Endometrial microvascular endothelial cells (primary cell): ENCODE data around the gene RIPK1. TPM values are rescaled to one million over a fixed set of nuclear protein-coding genes. Genes with fewer than 3 reads are reported as not detected.
"Not testable (repeated sequence)": the region's sequence is repeated elsewhere in the genome, so short reads cannot be mapped to it uniquely, and the experiment has no call there.

Source experiments
- in situ Hi-C: cut with HindIII; loops from 2 replicates; pipeline ENCODE4 v1.10.0; 2017; ENCODE audit warnings: low sequenced_read_pairs, low pct_unique_long_range_greater_than_20kb; ENCODE audit errors: inconsistent ontology term
- total RNA-seq: library from RNA; depleted of rRNA; stranded (reverse); fragments of >200 nt; gene quantifications from one replicate; pipeline ENCODE4 v1.2.3, GENCODE V29; 2015; ENCODE audit errors: inconsistent ontology term

The RIPK1 gene
- total RNA-seq, 1 donor from 2014 or later: 20.0 TPM

DNA sequence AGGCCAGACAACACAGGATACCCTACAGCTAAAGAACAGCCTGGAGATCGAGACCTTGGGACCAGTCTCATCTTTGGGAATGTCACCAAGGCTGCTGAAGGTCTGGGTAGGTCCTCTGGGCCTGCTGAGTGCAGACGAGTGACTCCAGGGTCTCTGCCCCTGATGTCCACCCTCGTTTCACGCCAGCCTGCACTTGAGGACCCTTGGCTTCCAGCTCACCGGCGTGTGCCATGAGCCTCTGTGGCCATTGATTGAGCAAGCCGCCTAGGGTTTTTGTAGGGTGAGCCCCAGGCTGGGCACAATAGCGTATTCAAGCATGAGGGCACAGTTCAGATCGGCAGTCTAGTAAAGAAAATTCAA lies 54.5 kb downstream of the RIPK1 start:
- in situ Hi-C loops: no loop called here

- in situ Hi-C loops: no loop called here
Measured at GRCh38 chr6:3124667-3125066, 56.4 kb downstream of the RIPK1 start.

DNA sequence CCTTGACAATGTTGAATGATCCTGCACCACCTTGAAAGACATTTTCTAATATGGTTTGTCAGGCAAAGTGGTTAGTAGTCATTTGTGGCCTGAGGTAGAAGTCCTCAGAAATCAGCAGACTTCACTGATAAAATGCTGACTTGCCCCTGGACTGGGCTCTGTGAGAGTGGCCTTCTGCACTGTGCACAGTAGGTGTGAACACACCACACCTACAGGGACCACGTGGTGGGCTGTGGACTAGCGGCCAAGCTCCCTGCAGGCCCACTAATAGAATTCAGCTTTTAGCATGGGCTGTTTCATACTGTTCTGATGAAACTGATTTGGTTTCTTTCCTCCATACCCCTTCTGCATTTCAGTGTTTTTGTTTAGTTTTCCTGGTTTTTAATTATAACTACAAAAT lies 57.5 kb downstream of the RIPK1 start:
- in situ Hi-C loops: no loop called here

DNA sequence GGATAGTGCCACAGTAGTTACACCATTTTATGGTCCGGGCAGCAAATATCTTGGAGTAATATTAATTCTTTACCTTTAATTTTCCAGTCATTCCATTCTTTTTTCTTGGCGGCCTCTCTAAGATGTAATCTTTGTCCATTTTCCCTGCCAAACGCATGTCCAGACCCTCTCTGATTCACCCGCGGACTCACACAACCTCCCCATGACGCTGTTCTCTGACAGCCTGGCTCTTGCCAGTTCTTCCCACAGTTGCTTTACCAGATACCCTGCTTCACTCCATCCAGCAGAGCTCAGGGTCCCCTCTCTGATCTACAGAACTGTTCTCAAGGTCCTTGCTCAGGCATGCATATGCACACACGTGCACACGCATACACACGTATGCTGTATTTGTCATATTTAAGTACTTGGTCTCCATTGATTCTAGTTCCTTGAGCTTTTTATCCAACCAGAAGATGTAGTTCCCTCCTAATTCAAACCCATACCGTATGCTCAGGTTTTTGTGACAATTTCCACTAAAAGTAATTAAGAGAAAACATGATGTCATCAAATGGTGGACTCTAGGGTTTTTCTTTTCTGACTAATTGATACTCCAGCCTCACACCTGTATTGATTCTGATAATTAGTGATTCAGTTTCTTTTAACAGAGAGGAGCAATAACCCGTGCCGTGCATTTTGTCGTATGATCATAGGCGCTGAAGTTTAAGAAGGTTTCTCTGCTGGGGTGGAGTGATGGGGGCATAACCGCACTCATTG lies 60.2 kb downstream of the RIPK1 start:
- in situ Hi-C loops: no loop called here

DNA sequence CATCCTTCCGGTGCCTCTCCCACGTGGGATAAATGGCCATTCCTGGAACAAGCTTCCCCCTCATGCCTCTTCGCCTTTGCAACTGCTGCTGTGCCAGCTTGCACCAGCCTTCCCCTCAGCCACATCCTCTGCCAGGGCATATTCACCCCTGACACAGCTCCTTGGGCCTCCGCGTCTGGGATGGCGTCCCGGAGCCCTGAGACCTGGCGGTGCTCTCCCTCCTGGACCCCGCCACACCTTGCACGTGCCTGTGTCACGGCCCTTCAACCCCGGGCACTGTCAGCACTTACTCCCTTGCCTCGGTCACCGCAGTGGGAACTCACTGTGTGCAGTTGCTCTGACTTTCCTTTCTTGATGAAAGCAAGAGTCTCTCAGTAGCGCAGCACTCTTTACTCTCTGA lies 63.4 kb downstream of the RIPK1 start:
- in situ Hi-C loops: no loop called here

- in situ Hi-C loops: no loop called here
Measured at GRCh38 chr6:3133515-3133914, 65.2 kb downstream of the RIPK1 start.

- in situ Hi-C loops: no loop called here
Measured at GRCh38 chr6:3135668-3136291, 67.5 kb downstream of the RIPK1 start.

GRCh38 chr6:3136292-3137011 lies 68.2 kb downstream of the RIPK1 start:
- in situ Hi-C loops: no loop called here

- in situ Hi-C loops: no loop called here
Measured at GRCh38 chr6:3137057-3137777, 68.9 kb downstream of the RIPK1 start.

GRCh38 chr6:3137873-3138272 lies 69.6 kb downstream of the RIPK1 start:
- in situ Hi-C loops: not testable (repeated sequence)

DNA sequence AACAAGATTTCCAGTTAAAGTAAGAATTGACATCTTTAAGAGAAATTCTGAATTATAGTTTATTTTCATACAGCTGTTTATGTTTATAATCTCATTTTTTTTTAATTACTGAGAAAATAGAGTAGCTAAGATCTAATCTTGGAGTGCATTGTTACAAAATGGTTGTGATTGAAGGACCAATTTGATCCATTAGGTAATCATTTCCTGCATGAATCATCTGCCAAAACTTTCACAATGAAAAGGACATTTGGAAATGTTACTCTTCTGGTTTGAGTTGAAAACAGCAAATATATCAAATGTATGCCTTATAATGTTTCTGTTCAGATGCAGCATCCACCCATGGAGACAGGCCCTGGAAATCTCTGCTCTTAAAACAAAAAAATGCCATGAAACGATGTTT lies 70.0 kb downstream of the RIPK1 start:
- in situ Hi-C loops: no loop called here

GRCh38 chr6:3139090-3139903 lies 71.0 kb downstream of the RIPK1 start:
- in situ Hi-C loops: no loop called here

DNA sequence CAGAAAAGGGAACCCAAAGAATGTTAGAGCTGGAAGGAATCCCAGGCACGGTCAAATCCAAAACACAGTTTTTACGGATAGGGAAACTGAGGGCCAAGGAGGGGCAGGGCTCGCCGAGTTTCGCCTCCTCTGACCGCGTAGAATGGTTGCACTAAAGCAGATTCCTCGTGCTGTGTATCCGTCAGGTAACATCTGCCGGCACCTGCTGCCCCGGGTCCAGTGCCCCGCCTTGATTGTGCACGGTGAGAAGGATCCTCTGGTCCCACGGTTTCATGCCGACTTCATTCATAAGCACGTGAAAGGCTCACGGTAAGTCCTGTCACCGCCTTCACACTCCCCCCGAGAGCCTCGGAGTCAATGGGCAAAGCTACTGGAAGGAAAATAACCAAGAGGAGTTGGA lies 71.9 kb downstream of the RIPK1 start:
- in situ Hi-C loops: no loop called here

DNA sequence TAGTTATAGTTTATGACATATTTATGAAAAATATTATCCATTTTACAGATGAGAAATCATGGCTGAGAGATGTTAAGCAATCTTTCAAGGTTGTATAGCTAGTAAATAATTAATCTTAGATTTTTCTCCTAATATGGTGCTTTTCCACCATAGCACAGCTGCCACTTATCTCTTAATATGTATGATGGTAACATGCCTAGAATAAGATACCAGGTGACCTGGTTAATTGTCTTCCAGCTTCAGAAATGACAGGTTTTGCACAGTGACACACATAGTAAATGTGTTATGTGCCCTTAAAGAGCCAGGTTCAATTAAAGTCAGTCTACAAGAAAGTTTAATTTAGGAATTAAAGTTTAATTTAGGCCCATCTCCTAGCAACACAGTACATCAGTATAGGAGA lies 74.2 kb downstream of the RIPK1 start:
- in situ Hi-C loops: no loop called here

DNA sequence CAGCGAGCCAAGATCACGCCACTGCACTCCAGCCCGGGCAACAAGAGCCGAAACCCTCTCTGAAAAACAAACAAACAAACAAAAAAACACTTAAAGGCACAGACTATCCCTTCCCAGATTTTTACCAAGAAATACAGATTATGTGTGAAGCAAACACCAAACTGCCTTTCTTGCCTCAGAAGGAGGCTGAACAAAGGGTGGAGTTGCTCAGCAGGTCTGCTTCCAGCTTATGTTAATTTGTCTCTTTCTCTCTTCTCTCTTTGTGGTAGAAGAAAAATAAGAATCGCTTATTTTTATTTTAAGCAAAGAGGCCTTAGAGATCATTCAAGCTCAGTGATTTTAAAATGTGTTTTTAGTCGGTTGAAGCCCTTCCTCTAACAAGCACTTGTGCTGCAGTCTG lies 74.9 kb downstream of the RIPK1 start:
- in situ Hi-C loops: no loop called here

- in situ Hi-C loops: no loop called here
Measured at GRCh38 chr6:3144571-3144970, 76.3 kb downstream of the RIPK1 start.

DNA sequence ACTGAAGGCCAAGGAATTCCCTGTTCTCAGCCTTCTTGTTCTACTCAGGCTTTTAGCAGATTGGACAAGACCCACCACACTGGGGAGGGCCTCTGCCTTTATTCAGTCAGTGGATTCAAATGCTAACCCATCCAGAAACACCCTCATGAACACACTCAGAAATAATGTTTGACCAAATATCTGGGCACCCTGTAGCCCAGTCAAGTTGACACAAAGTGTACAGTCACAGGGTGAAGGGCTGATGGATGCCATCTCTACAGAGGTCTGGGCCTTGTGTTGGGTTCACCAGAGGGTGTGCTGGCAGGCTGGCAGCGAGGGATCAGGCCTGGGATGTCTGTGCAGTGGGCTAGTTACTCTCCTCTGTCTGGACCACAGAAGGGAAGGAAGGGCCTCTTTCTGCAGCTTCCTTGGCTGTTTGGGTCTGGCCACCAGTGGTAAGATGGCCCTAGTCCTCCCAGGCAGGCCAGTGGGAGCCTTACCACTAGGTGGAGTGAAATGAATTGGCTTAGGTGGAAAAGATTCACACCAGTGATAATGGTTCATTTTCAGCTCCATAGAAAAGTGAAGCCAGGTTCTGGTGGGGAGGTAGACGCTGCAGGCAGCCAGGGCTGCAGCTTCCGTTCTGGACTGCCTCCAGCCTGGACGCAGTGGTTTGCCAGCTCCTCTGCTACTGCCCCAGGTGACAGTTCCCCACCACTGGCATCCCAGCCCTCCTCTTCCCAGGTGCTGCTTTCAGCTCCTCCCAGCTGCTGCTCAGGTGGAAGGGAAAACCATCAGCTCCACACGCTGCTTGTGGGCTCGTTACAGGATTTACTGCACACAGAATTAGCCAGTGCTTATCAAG lies 79.8 kb downstream of the RIPK1 start:
- in situ Hi-C loops: no loop called here

DNA sequence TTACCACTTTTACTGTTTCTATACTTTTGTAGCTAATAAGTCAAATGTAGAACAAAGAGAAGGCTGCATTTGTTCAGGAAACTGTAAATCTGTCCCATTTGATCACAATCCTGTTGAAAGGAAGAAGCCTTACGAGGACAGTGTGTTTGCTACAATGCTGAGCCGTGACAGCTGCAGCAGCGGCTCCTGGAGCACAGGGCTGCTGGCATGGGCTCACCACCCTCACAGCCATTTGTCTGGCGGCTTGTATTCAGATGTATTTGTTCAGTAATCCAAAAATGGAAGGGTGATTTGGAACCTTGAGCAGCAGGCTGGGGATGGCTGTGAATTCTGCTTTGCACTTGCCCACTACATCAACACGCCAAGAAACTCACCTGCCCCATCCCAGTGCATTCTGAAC lies 83.4 kb downstream of the RIPK1 start:
- in situ Hi-C loops: no loop called here
